Panc1 (cell line): ENCODE measurements around the gene FHOD1.

ENCODE experiments used
- POLR2AphosphoS5 ChIP-seq: IDR thresholded peaks from 2 replicates; pipeline ENCODE4 v1.6.1; 2012; ENCODE audit warnings: mild to moderate bottlenecking, low read depth, low read length, moderate library complexity
- SIN3A ChIP-seq: IDR thresholded peaks from 2 replicates; pipeline ENCODE4 v1.6.1; 2012; ENCODE audit warnings: low read depth, mild to moderate bottlenecking, low read length, moderate library complexity, borderline replicate concordance; ENCODE audit not compliant: insufficient read depth
- TCF7L2 ChIP-seq: IDR thresholded peaks from 2 replicates; pipeline ENCODE4 v1.6.1; 2011; ENCODE audit warnings: mild to moderate bottlenecking, low read depth, low read length, inconsistent platforms
- TF ChIP-seq, protein P1 (sequence below): fragments of 450-650 bp; IDR thresholded peaks from 2 replicates; pipeline ENCODE4 v1.5.1; 2017; ENCODE audit warnings: mild to moderate bottlenecking
- TF ChIP-seq, protein P2 (sequence below), 2 experiments: IDR thresholded peaks; 2 replicates each; pipeline ENCODE4 v1.6.1; 2011 to 2012; ENCODE audit warnings: low read depth in 2 of 2, control low read depth in 1 of 2, low read length in 1 of 2, mild to moderate bottlenecking in 1 of 2, moderate library complexity in 1 of 2; ENCODE audit not compliant: insufficient read depth in 1 of 2

DNA sequence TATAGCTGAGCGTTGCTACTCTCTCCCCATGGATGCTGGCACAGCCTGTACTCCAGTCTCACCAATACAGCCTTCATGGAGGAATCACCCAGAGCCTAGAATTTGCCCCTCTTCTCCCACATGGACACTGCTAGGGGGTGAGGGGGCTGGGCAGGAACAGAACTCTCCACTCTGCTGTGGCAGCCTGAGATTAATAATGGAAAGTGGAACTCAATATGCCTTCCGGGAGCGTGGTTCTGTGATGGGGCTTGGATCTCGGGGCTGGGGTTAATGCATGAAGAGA is 2.7 kb upstream of the FHOD1 start:
- TF ChIP-seq, protein P1, sequence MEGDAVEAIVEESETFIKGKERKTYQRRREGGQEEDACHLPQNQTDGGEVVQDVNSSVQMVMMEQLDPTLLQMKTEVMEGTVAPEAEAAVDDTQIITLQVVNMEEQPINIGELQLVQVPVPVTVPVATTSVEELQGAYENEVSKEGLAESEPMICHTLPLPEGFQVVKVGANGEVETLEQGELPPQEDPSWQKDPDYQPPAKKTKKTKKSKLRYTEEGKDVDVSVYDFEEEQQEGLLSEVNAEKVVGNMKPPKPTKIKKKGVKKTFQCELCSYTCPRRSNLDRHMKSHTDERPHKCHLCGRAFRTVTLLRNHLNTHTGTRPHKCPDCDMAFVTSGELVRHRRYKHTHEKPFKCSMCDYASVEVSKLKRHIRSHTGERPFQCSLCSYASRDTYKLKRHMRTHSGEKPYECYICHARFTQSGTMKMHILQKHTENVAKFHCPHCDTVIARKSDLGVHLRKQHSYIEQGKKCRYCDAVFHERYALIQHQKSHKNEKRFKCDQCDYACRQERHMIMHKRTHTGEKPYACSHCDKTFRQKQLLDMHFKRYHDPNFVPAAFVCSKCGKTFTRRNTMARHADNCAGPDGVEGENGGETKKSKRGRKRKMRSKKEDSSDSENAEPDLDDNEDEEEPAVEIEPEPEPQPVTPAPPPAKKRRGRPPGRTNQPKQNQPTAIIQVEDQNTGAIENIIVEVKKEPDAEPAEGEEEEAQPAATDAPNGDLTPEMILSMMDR, result no peak
- TF ChIP-seq POLR2AphosphoS5, result no peak
- TF ChIP-seq SIN3A, result no peak
- TF ChIP-seq, protein P2, sequence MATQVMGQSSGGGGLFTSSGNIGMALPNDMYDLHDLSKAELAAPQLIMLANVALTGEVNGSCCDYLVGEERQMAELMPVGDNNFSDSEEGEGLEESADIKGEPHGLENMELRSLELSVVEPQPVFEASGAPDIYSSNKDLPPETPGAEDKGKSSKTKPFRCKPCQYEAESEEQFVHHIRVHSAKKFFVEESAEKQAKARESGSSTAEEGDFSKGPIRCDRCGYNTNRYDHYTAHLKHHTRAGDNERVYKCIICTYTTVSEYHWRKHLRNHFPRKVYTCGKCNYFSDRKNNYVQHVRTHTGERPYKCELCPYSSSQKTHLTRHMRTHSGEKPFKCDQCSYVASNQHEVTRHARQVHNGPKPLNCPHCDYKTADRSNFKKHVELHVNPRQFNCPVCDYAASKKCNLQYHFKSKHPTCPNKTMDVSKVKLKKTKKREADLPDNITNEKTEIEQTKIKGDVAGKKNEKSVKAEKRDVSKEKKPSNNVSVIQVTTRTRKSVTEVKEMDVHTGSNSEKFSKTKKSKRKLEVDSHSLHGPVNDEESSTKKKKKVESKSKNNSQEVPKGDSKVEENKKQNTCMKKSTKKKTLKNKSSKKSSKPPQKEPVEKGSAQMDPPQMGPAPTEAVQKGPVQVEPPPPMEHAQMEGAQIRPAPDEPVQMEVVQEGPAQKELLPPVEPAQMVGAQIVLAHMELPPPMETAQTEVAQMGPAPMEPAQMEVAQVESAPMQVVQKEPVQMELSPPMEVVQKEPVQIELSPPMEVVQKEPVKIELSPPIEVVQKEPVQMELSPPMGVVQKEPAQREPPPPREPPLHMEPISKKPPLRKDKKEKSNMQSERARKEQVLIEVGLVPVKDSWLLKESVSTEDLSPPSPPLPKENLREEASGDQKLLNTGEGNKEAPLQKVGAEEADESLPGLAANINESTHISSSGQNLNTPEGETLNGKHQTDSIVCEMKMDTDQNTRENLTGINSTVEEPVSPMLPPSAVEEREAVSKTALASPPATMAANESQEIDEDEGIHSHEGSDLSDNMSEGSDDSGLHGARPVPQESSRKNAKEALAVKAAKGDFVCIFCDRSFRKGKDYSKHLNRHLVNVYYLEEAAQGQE (IDR thresholded peaks at IDR 0.05; ENCODE audit: insufficient read depth in 1 of 2, low read depth in 2 of 2, low read length in 1 of 2), result no peak
- TF ChIP-seq TCF7L2, result no peak
